ENCODE data around the gene RET. TPM values are rescaled to one million over a fixed set of nuclear protein-coding genes. Genes with fewer than 3 reads are reported as not detected.

The RET gene
- total RNA-seq, 8 experiments from 2014 or later: 0.36 to 24.1 (median 0.71) TPM

DNA sequence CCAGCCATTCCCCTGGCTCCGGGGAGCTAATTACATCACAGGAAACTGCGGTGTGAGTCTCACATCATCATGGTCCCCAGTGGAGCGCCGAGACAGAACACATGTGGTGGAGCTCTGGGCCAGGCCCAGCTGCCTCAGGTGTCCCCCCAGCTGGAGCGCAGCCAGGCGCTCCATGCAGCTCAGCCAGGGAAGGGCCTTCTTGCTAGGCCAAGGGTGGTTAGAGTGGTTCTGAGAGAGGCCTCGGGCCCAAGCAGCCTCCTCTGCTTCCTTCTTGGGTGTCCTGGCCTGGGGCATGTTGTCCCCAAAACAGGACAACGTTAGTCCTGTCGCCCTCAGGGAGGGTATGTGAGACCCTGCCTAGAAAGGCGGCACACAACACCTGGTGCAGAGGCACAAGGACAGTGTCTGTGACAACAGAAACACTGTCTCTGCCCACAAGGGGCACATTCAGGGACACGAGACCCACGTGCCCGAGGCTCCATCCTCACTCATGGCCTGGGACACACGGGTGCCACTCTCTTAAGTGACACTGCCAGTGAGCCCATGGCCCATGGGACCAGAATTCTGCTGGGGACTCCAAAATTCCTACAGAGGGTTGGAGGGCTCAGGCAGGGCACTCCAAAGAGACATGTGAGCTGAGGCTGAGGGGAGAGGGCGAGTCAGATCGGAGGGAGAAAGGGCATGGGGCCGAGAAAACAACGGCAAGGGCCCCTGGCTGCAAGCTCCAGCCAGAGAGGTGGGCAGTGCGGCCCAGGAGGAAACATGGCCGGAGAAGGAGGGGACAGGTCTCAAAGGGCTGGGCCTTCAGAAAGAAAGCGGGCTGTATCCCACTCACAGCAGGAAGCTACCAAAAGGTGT lies 37.0 kb upstream of the RET start:
- H3K4me3 ChIP-seq: no peak overlapping the region
- ATAC-seq (replicated peaks in 6 of 8): peak in 5 of 8 experiments; percentile 67 to 79 (median 73)
- H3K4me1 ChIP-seq (replicated peaks in 1 of 2): peaks cover 0 to 10% of the 10 kb centered on the region in 2 donors
- H3K27ac ChIP-seq: peak overlapping the region in 1 of 2 donors; percentile 12
- WGBS, 10 experiments: 40 to 100% (median 79%) methylated on average over 1 to 6 of the region's 21 CpGs; no CpG with 5 or more reads in 4 of the 10 experiments
- in situ Hi-C loops (cut with MboI; ENCODE audit: low pct_unique_long_range_greater_than_20kb in 2 of 9, low sequenced_read_pairs in 9 of 9, unreplicated experiment in 9 of 9): loop anchor here in 1 of 9 experiments (25.0 kb wide), 1 partner anchor 103 kb away; no protein-coding TSS in a partner anchor

DNA sequence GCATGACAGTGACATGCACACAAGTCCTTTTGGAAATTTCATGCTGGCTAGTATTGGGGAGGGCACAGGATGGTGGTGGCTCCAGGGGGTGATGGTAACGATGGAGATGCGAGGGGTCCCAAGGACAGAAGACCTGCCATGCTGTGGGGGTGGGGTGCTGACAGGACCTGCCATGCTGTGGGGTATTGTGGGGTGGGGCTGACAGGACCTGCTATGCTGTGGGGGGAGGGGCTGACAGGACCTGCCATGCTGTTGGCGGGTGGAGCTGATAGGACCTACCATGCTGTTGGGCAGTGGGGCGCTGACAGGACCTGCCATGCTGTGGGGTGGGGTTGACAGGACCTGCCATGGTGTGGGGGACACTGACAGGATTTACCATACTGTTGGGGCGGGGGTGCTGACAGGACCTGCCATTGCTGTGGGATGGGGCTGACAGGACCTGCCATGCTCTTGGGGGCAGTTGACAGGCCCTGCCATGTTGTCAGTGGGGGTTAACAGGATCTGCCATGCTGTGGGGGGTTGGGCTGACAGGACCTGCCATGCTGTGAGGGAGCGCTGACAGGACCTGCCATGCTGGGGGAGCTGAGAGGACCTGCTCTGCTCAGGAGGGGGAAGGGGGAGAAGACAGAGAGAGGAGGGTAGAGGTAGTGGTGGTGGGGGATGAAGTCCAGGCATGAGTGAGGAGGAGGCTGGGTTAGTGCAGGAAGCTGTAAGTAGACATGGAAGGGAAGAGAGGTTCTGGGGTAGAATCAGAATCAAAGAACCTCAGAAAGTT lies 36.2 kb upstream of the RET start:
- Histone ChIP-seq H3K27ac (no peak overlapping the region), H3K4me3 (no peak overlapping the region), H3K4me1 (replicated peaks in 1 of 2) (peaks cover 0 to 10% of the 10 kb centered on the region in 2 donors)
- no CpG with 5 or more reads among the region's 6 CpGs for WGBS, 10 experiments
- ATAC-seq (replicated peaks in 6 of 8): no peak
- in situ Hi-C loops (cut with MboI; ENCODE audit: low pct_unique_long_range_greater_than_20kb in 2 of 9, low sequenced_read_pairs in 9 of 9, unreplicated experiment in 9 of 9): loop anchor here in 1 of 9 experiments (25.0 kb wide), 1 partner anchor 103 kb away; no protein-coding TSS in a partner anchor

DNA sequence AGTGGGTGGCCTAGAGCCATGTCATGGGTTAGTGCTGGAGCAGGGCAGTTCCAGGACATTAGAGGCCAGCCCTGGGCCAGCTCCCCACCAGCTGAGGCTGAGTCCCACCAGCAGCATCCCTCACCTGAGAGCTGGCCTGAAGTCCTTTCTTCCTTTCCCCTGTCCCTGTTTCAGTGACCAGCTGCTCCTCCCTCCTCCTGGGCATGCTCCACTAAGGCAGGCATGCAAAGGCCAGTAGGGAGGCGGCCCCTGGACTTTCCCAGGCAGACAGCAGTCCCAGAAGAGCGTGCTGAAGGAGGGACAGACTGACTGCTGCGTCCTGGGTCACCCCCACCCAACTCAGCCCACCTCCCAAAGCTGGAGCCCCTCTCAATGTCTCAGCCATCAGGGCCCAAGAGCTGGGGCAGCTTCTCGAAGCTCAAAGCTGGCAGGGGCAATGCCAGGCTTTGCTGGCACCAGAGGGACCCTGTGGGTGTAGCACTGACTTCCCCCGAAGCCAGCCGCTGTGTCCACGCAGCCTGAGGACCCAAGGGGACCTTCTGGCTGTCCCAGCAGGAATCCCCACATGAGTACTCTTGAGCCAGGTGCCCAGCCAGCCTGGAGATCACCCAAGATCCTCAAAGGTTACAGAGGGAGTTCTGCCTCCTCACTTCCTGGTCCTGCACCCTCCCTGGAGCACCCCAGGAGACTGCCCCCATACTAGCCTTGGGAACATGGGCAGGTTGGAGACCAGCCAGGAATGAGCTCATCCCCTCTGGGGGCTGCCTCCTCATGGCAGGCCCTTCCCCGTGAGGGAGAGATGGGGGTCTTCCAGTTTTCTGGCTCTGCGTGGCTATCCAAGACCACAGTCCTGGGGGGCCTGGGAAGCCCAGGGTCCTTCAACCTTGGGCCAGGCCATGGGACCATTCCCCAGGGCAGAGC lies 35.2 kb upstream of the RET start:
- Histone ChIP-seq H3K27ac (no peak overlapping the region), H3K4me1 (replicated peaks in 1 of 2) (peaks cover 0 to 11% of the 10 kb centered on the region in 2 donors), H3K4me3 (no peak overlapping the region)
- in situ Hi-C loops (cut with MboI; ENCODE audit: low pct_unique_long_range_greater_than_20kb in 2 of 9, low sequenced_read_pairs in 9 of 9, unreplicated experiment in 9 of 9): loop anchor here in 1 of 9 experiments (25.0 kb wide), 1 partner anchor 104 kb away; no protein-coding TSS in a partner anchor
- ATAC-seq (replicated peaks in 6 of 8): peak in 2 of 8 experiments; percentile 35 to 58
- WGBS, 10 experiments: 20 to 100% (median 50%) methylated on average over 1 to 2 of the region's 9 CpGs; no CpG with 5 or more reads in 5 of the 10 experiments

DNA sequence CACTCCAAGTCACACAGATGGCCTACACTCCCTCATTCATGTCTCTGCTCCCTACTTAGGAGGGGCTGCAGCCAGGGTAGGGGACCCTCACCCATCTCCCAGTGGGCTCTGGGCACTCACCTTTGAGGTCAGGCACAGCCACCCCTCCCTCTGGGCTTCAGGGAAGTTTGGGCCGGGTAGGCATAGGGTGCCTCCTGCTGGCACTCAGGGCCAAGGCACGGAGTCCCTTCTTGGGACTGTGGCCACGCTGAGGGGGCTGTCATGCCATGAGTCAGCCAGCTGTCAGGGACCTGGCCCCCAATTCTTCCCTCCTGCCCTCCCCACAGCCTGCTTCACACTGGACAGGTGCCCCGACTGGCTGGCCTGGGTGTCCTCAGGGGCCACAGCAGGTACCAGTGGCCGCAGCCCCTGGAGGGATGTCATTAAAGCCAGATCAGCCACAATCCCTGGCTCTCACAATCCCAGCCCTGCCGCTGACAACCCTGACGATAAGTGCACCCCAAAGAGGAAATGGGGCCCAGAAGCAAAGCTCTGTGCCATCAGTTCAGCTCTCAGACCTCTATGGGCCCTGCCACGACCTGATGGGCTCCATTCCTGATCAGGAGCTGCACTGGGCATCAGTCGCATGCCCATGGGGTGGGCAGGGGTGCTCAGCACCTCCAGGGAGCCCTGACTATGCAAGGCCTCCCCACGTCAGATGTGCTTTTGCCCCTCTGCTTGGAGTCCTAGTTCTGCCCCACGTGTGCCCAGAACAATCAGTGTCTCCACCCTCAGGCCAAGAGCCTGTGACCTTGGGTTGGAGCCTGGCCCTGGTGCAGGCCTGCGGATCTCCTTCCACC lies 34.1 kb upstream of the RET start:
- WGBS, 10 experiments: 24 to 100% (median 58%) methylated on average over 1 to 4 of the region's 12 CpGs; no CpG with 5 or more reads in 6 of the 10 experiments
- Histone ChIP-seq H3K27ac (no peak overlapping the region), H3K4me3 (no peak overlapping the region), H3K4me1 (replicated peaks in 1 of 2) (peaks cover 0 to 13% of the 10 kb centered on the region in 2 donors)
- ATAC-seq (replicated peaks in 6 of 8): no peak
- in situ Hi-C loops (cut with MboI; ENCODE audit: low pct_unique_long_range_greater_than_20kb in 2 of 9, low sequenced_read_pairs in 9 of 9, unreplicated experiment in 9 of 9): loop anchor here in 1 of 9 experiments (25.0 kb wide), 1 partner anchor 105 kb away; no protein-coding TSS in a partner anchor

DNA sequence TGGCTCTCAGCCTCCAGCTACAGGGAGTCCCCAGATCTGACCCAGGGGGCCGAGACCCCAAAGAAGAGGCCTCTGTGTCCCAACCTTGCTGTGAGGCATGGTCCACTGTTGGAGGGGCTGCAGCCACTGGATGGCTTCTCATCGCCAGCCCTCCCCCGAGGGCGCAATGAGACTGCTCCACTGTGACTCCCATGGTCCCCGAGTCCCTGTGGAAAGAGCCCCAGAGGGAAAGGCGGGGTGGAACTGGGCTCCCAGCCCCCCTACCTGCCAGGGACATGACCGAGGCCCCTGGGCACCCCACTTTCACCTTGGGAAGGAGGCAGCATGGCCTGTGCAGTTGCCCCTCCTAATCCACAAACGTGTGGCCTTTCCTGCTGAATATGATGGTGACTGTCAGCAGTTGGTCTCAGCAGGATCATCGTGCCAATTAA lies 33.5 kb upstream of the RET start:
- in situ Hi-C loops (cut with MboI; ENCODE audit: low pct_unique_long_range_greater_than_20kb in 2 of 9, low sequenced_read_pairs in 9 of 9, unreplicated experiment in 9 of 9): loop anchor here in 1 of 9 experiments (25.0 kb wide), 1 partner anchor 106 kb away; no protein-coding TSS in a partner anchor
- H3K4me1 ChIP-seq (replicated peaks in 1 of 2): peaks cover 0 to 13% of the 10 kb centered on the region in 2 donors
- no peak overlapping the region for H3K27ac ChIP-seq
- no peak overlapping the region for H3K4me3 ChIP-seq
- no peak for ATAC-seq (replicated peaks in 6 of 8)
- 20 to 73% (median 37%) methylated on average over 1 to 5 of the region's 9 CpGs; no CpG with 5 or more reads in 5 of the 10 experiments for WGBS, 10 experiments

DNA sequence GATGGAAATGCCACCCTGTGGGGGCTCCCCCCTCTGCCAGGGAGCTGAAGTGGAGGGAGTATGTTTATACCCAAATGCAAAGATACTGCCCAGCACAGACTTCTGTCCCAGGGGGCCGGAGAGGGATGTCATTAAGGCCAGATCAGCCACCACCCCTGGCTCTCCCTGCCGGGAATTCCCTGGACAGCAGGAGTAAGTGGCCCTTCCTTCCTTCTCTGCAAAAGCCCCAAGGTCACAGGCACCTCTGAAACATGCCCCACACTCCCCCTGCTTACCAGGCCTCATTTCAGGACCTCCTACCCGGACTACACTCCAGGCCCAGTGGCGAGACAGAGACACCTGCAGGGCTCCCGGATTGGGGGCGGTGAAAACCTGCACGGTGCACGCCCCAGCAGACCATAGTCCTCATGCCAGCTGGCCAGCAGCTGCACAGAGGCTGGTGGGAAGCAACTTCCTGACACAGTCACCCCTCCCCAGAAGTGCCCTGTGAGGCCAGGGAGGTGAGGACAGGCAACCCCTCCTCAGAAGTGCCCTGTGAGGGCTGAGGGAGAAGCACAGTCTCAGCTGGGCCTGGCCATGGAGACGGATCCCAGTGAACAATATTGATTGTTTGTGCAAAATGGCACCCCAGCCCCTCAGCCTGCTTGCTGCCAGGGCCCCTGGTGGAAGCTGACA lies 33.0 kb upstream of the RET start:
- ATAC-seq (replicated peaks in 6 of 8): peak in 3 of 8 experiments; percentile 13 to 52 (median 13)
- no peak overlapping the region for H3K27ac ChIP-seq
- WGBS, 10 experiments: 17 to 100% (median 60%) methylated on average over 1 to 4 of the region's 9 CpGs; no CpG with 5 or more reads in 3 of the 10 experiments
- H3K4me3 ChIP-seq: no peak overlapping the region
- in situ Hi-C loops (cut with MboI; ENCODE audit: low pct_unique_long_range_greater_than_20kb in 2 of 9, low sequenced_read_pairs in 9 of 9, unreplicated experiment in 9 of 9): loop anchor here in 1 of 9 experiments (25.0 kb wide), 1 partner anchor 107 kb away; no protein-coding TSS in a partner anchor
- H3K4me1 ChIP-seq (replicated peaks in 1 of 2): peaks cover 0 to 13% of the 10 kb centered on the region in 2 donors

DNA sequence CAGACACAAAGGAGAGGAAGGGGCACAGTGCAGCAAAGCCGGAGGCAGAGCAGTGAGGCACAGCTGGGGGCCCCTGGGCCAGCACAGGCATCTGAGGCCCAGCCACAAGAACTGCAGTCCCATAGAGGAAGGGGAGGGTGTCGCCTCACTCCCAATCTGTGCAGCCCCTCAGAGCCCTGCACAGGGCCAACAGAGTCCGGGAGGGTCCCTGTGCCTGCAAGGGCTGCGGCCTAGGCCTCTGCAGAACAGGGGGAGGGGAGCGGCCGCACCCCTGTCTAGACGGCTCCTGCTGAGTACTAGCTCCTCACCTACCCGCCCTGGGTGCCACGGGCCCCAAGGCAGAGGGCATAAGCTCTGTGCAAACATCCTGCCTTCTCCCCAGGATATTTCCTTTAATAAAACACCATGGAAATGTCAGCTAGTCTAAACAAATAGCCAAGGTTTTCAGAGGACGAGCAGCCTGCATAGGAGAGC lies 32.4 kb upstream of the RET start:
- peaks cover 0 to 13% of the 10 kb centered on the region in 2 donors for H3K4me1 ChIP-seq (replicated peaks in 1 of 2)
- H3K27ac ChIP-seq: no peak overlapping the region
- whole genome bisulfite sequencing, 10 experiments: 11 to 100% (median 40%) methylated on average over 1 to 7 of the region's 10 CpGs; no CpG with 5 or more reads in 6 of the 10 experiments
- in situ Hi-C loops (cut with MboI; ENCODE audit: low pct_unique_long_range_greater_than_20kb in 2 of 9, low sequenced_read_pairs in 9 of 9, unreplicated experiment in 9 of 9): loop anchor here in 1 of 9 experiments (25.0 kb wide), 1 partner anchor 107 kb away; no protein-coding TSS in a partner anchor
- no peak overlapping the region for H3K4me3 ChIP-seq
- ATAC-seq (replicated peaks in 6 of 8): peak in 4 of 8 experiments; percentile 7 to 30 (median 22)

DNA sequence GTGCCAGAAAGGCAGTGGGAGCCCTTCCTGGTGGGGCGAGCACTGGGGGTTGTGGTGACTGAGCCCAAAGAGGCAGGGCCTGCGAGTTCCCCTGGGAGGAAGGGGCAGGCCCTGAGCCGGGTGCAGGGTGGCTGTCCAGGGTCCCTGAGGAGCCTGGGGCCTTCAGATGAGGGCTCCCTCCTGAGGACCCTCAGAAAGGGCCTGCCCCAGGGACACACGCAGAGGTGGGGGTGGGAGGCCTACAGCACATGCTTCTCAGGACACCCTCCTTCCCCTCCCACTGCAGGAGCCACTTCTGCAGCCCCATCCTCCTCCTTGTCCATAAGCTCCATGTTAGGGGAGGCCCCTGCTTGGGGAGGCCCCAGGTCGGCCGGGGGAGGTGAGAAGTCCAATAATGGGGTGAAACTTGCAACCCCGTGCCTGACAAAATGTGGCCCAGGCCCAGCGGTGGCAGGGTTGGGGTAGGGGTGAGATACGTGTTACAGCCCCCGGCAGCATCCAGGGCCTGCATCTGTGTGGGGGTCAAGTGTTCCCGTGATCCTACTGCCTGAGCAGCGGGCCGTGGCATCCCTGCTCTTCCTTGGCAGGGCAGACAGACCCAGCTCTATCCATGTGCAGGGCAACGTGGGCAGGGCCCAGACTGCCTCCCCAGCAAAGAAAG lies 31.8 kb upstream of the RET start:
- WGBS, 10 experiments: 0 to 70% (median 67%) methylated on average over 1 to 4 of the region's 14 CpGs; no CpG with 5 or more reads in 7 of the 10 experiments
- H3K4me1 ChIP-seq (replicated peaks in 1 of 2): peaks cover 0 to 13% of the 10 kb centered on the region in 2 donors
- H3K4me3 ChIP-seq: no peak overlapping the region
- no peak for ATAC-seq (replicated peaks in 6 of 8)
- in situ Hi-C loops (cut with MboI; ENCODE audit: low pct_unique_long_range_greater_than_20kb in 2 of 9, low sequenced_read_pairs in 9 of 9, unreplicated experiment in 9 of 9): loop anchor here in 1 of 9 experiments (25.0 kb wide), 1 partner anchor 108 kb away; no protein-coding TSS in a partner anchor
- H3K27ac ChIP-seq: no peak overlapping the region

DNA sequence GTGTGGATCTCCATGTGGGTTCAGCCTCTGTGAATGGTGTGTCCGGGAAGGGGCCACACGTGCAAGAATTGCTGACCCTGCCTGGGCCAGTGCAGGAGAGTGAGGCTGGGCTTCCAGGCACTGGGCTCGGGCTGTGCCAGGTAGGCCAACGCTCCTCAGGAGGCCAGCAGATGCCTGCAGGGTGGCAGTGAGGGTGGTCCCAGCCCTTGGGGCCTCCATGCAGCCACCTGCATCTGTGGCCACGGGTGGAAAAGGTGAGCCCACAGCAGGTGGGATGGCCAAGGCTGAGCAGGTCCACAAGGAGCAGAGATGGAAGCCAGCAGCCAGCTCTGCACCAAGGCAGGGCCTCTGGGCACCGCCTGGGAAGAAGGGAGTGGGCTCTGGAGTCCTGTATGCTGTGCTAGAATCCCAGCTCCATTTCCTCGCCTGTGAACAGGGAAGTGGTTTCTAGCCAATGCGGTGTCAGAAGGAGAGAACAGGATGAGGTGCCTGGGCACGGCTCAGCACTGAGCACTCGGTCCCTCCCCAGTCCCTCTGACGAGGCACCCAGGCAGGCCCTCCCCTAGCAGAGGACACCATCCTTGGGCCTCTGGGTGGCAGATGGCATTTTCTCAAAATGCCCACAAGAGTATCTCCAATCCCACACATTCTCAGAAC lies 31.1 kb upstream of the RET start:
- Histone ChIP-seq H3K27ac (no peak overlapping the region), H3K4me3 (no peak overlapping the region), H3K4me1 (replicated peaks in 1 of 2) (peaks cover 0 to 13% of the 10 kb centered on the region in 2 donors)
- ATAC-seq (replicated peaks in 6 of 8): no peak
- whole genome bisulfite sequencing, 10 experiments: 58 to 100% (median 85%) methylated on average over 1 to 4 of the region's 11 CpGs; no CpG with 5 or more reads in 6 of the 10 experiments
- in situ Hi-C loops (cut with MboI; ENCODE audit: low pct_unique_long_range_greater_than_20kb in 2 of 9, low sequenced_read_pairs in 9 of 9, unreplicated experiment in 9 of 9): loop anchor here in 1 of 9 experiments (25.0 kb wide), 1 partner anchor 108 kb away; no protein-coding TSS in a partner anchor

Measured in motor neuron (in vitro differentiated cells).